Ovary (tissue), 9 donors: ENCODE data around the gene LRRC36. TPM values are rescaled to one million over a fixed set of nuclear protein-coding genes. Genes with fewer than 3 reads are reported as not detected.
"Not testable (repeated sequence)": the region's sequence is repeated elsewhere in the genome, so short reads cannot be mapped to it uniquely, and the experiment has no call there.

Experiments used
- DNase-seq, 5 donors: peaks; one replicate each; pipeline ENCODE4 v3.0.0-alpha.2; 2019 to 2020
- H3K27ac ChIP-seq, 2 donors: fragments of 200-600 bp; one replicate each; pipeline versions ENCODE4 v1.5.1 to v1.8.0; 2019 to 2022
- H3K27me3 ChIP-seq: fragments of 200-600 bp; one replicate; pipeline ENCODE4 v1.8.0; 2022
- H3K36me3 ChIP-seq: fragments of 200-600 bp; sonication (generic); one replicate; pipeline ENCODE4 v1.5.1; 2019
- H3K4me1 ChIP-seq: one replicate; pipeline ENCODE4 v1.8.1; 2013; ENCODE audit warnings: mild to moderate bottlenecking, moderate library complexity; ENCODE audit not compliant: insufficient read depth
- H3K4me3 ChIP-seq: fragments of 200-600 bp; sonication (generic); one replicate; pipeline ENCODE4 v1.5.1; 2017
- H3K9me3 ChIP-seq, 2 donors: fragments of 200-600 bp in 1 of 2; sonication (generic) in 1 of 2; one replicate each; pipeline versions ENCODE4 v1.5.1 to v1.8.1; 2013 to 2019; ENCODE audit warnings: mild to moderate bottlenecking in 1 of 2, moderate library complexity in 1 of 2
- CTCF ChIP-seq, 3 donors: fragments of 450-650 bp in 2 of 3; fragments of 200-600 bp in 1 of 3; IDR thresholded peaks; one replicate each; pipeline versions ENCODE4 v1.5.1 to v1.8.0; 2016 to 2022; ENCODE audit warnings: antibody characterized with exemption in 3 of 3, mild to moderate bottlenecking in 1 of 3
- EP300 ChIP-seq: sonication (generic); formaldehyde crosslinking; IDR thresholded peaks from one replicate; pipeline ENCODE4 v1.6.1; 2017; ENCODE audit warnings: antibody characterized with exemption
- POLR2A ChIP-seq: fragments of 450-650 bp; IDR thresholded peaks from one replicate; pipeline ENCODE4 v1.6.1; 2017; ENCODE audit warnings: antibody characterized with exemption, mild to moderate bottlenecking, moderate library complexity
- WGBS, 3 donors: extraction: QIAGEN DNeasy Blood & Tissue Kit in 1 of 3; methylation state at CpG; one replicate each; pipeline versions ENCODE4 v1.1.5 to v1.1.7; 2013 to 2017; 5-methylcytosine and 5-hydroxymethylcytosine counted together
- intact Hi-C, 4 donors: fragments of 100-400 bp; cut with DNase I; formaldehyde crosslinking; loops; one replicate each; pipeline versions ENCODE4 v1.11.0 to v1.15.1; 2022 to 2023
- polyA plus RNA-seq, 2 donors: library from polyadenylated mRNA; stranded (reverse); fragments of 200-250 nt in 1 of 2; fragments of 350-450 nt in 1 of 2; fragmentation: Illumina TruSeq in 1 of 2; extraction: RNeasy Lipid Tissue Mini Kit (QIAGEN cat#74804) in 1 of 2; gene quantifications; one replicate each; pipeline ENCODE4 v1.2.3, GENCODE V29; 2013 to 2014
- total RNA-seq, 7 donors: library from RNA; depleted of rRNA in 2 of 7; stranded (reverse); fragments of >200 nt in 2 of 7; fragmentation: NEBNext Ultra II Directional in 3 of 7; extraction: Animal tissue kit (Norgen Biotek cat#: 25700) in 3 of 7; gene quantifications; one replicate each; pipeline versions ENCODE4 v1.1.0 to v1.2.4, GENCODE V29; 2016 to 2023
- donor health status: DM: no; HTN: no; CAD: no; lungs with moderate emphysema.
- donor health status: DM: no; HTN: no; CAD: no.
- donor health status: Bipolar disorder and iron deficiency.
- donor health status: DM: yes; HTN: yes; CAD: no.
- donor health status: DM: no; HTN: no; CAD: no.
- donor health status: DM: yes; HTN: yes; CAD: no.

LRRC36 gene
- total and polyA plus RNA-seq, 9 donors, result 0.58 to 2.6 (median 0.96) TPM; not detected in 1

GRCh38 chr16:67413978-67414911 is 87.6 kb downstream of the LRRC36 start:
- peak overlapping the region in 1 of 2 donors; percentile 46 for H3K27ac ChIP-seq
- 34 to 49% (median 36%) methylated on average over 6 of the region's 6 CpGs for WGBS, 3 donors
- intact Hi-C loops, result loop anchor here in 1 of 4 donors (10.0 kb wide), 1 partner anchor 159 kb away; no protein-coding TSS in a partner anchor

GRCh38 chr16:67415421-67415820 is 88.8 kb downstream of the LRRC36 start:
- 80 to 86% (median 81%) methylated on average over 19 of the region's 19 CpGs for WGBS, 3 donors

More at GRCh38 chr16:67413978-67414911, 87.6 kb downstream of the LRRC36 start:
- no peak for TF ChIP-seq POLR2A
- no peak for TF ChIP-seq CTCF (IDR thresholded peaks at IDR 0.05)
- no peak for TF ChIP-seq EP300
- no peaks in the 10 kb centered on the region for H3K27me3 ChIP-seq
- no peak overlapping the region for H3K4me3 ChIP-seq
- no peaks in the 10 kb centered on the region for H3K36me3 ChIP-seq
- peaks cover 9% of the 10 kb centered on the region for H3K4me1 ChIP-seq
- no peak for DNase-seq
- H3K9me3 ChIP-seq, result no peaks in the 10 kb centered on the region

GRCh38 chr16:67415872-67416793 is 89.5 kb downstream of the LRRC36 start, which contains the start of gene ZDHHC1:
Gene ZDHHC1, minus strand, starts transcription at chr16:67416477. Its CDS starts 8,702 bp downstream, at chr16:67407775.
- peak; percentile 74 to 89 (median 81) for DNase-seq
- Histone ChIP-seq H3K4me3 (peak within 1 kb of the TSS; percentile 64), H3K36me3 (no peaks in the 10 kb centered on the region), H3K4me1 (peaks cover 9% of the 10 kb centered on the region), H3K27me3 (no peaks in the 10 kb centered on the region), H3K27ac (peak within 1 kb of the TSS; percentile 19 to 87), H3K9me3 (no peaks in the 10 kb centered on the region)
- WGBS, 3 donors, result 0 to 1% (median 1%) methylated on average over 57 to 73 of the region's 73 CpGs
- intact Hi-C loops, result loop anchor here in 1 of 4 donors (10.0 kb wide), 1 partner anchor 161 kb away; no protein-coding TSS in a partner anchor
- TF ChIP-seq POLR2A (peak; percentile 42), EP300 (no peak), CTCF (IDR thresholded peaks at IDR 0.05) (peak; percentile 26 to 75 (median 62))

More at GRCh38 chr16:67415421-67415820, 88.8 kb downstream of the LRRC36 start:
- H3K27ac ChIP-seq, result peak overlapping the region in 1 of 2 donors; percentile 87
- not testable (repeated sequence) for H3K27me3 ChIP-seq, H3K36me3 ChIP-seq, DNase-seq, H3K9me3 ChIP-seq, H3K4me1 ChIP-seq
- H3K4me3 ChIP-seq, result peak overlapping the region; percentile 64
- intact Hi-C loops, result loop anchor here in 1 of 4 donors (10.0 kb wide), 1 partner anchor 161 kb away; no protein-coding TSS in a partner anchor

GRCh38 chr16:67417333-67418061 is 90.9 kb downstream of the LRRC36 start:
- no peak for DNase-seq
- Histone ChIP-seq H3K27me3 (no peaks in the 10 kb centered on the region), H3K27ac (no peak overlapping the region), H3K9me3 (no peaks in the 10 kb centered on the region), H3K36me3 (no peaks in the 10 kb centered on the region), H3K4me1 (peaks cover 9% of the 10 kb centered on the region), H3K4me3 (no peak overlapping the region)
- intact Hi-C loops, result loop anchor here in 1 of 4 donors (10.0 kb wide), 1 partner anchor 163 kb away; no protein-coding TSS in a partner anchor
- WGBS, 3 donors, result 79 to 88% (median 87%) methylated on average over 2 of the region's 2 CpGs
- TF ChIP-seq CTCF (IDR thresholded peaks at IDR 0.05), result no peak
- TF ChIP-seq EP300, result no peak
- TF ChIP-seq POLR2A, result no peak
